IPS DF 19.7 (cell line): ENCODE data around the gene CHRNA1.

Source experiments
- DNase-seq: peaks from one replicate; pipeline ENCODE4 v3.0.0-alpha.2; 2013; ENCODE audit warnings: low read depth, low spot score

Gene CHRNA1

GRCh38 chr2:174760845-174761473, 3.3 kb downstream of the CHRNA1 start:
- DNase-seq: no peak

- no peak for DNase-seq
Measured at GRCh38 chr2:174759381-174760065, 4.7 kb downstream of the CHRNA1 start.

GRCh38 chr2:174756743-174757142, 7.5 kb downstream of the CHRNA1 start:
- no peak for DNase-seq

- DNase-seq: no peak
Measured at GRCh38 chr2:174753038-174753633, 11.1 kb downstream of the CHRNA1 start.

- no peak for DNase-seq
Measured at GRCh38 chr2:174752403-174753037, 11.8 kb downstream of the CHRNA1 start.

GRCh38 chr2:174750923-174751441, 13.3 kb downstream of the CHRNA1 start:
- DNase-seq: no peak

- no peak for DNase-seq
Measured at GRCh38 chr2:174749793-174750192, 14.5 kb downstream of the CHRNA1 start.

- DNase-seq: peak; percentile 73
Measured at GRCh38 chr2:174748948-174749347, 15.3 kb downstream of the CHRNA1 start.

- no peak for DNase-seq
Measured at GRCh38 chr2:174745142-174745541, 19.1 kb downstream of the CHRNA1 start.

GRCh38 chr2:174744111-174744510, 20.2 kb downstream of the CHRNA1 start:
- DNase-seq: no peak

GRCh38 chr2:174740721-174741120, 23.6 kb downstream of the CHRNA1 start:
- no peak for DNase-seq

GRCh38 chr2:174738841-174739240, 25.4 kb downstream of the CHRNA1 start:
- DNase-seq: no peak

- no peak for DNase-seq
Measured at GRCh38 chr2:174731546-174731945, 32.7 kb downstream of the CHRNA1 start.

- no peak for DNase-seq
Measured at GRCh38 chr2:174730698-174731018, 33.6 kb downstream of the CHRNA1 start.

GRCh38 chr2:174729797-174730697, 34.2 kb downstream of the CHRNA1 start:
- DNase-seq: no peak

GRCh38 chr2:174728096-174728495, 36.2 kb downstream of the CHRNA1 start:
- DNase-seq: no peak

GRCh38 chr2:174726212-174726611, 38.1 kb downstream of the CHRNA1 start:
- no peak for DNase-seq

- no peak for DNase-seq
Measured at GRCh38 chr2:174722942-174723592, 41.2 kb downstream of the CHRNA1 start.

GRCh38 chr2:174719016-174719415, 45.3 kb downstream of the CHRNA1 start:
- no peak for DNase-seq

- no peak for DNase-seq
Measured at GRCh38 chr2:174718591-174718990, 45.7 kb downstream of the CHRNA1 start.

- DNase-seq: no peak
Measured at GRCh38 chr2:174717916-174718315, 46.4 kb downstream of the CHRNA1 start.
